ENCODE measurements around the gene PRKG1. TPM values are rescaled to one million over a fixed set of nuclear protein-coding genes. Genes with fewer than 3 reads are reported as not detected.

PRKG1 gene
- total RNA-seq, 1 experiment from 2014 or later = 10.4 TPM

GRCh38 chr10:51800725-51801424, 726.6 kb downstream of the PRKG1 start:
- Histone ChIP-seq H2BK15ac (ENCODE audit: low read depth, low read length) (no peak overlapping the region), H4K5ac (ENCODE audit: insufficient read length, low read depth, low read length) (no peak overlapping the region), H3K79me1 (ENCODE audit: insufficient read depth, low read depth, low read length, poor library complexity, severe bottlenecking) (no peaks in the 10 kb centered on the region), H3K9ac (ENCODE audit: extremely low read depth, insufficient read length, low read length) (no peak overlapping the region), H2BK20ac (ENCODE audit: low read depth, low read length, poor library complexity, severe bottlenecking) (no peak overlapping the region), H2AK5ac (ENCODE audit: insufficient read length, low read length) (no peak overlapping the region), H2BK120ac (ENCODE audit: low read depth, low read length, poor library complexity, severe bottlenecking) (no peak overlapping the region), H2BK5ac (ENCODE audit: insufficient read length, low read length) (no peak overlapping the region), H3K23ac (ENCODE audit: insufficient read length, low read depth, low read length) (no peak overlapping the region), H2BK12ac (ENCODE audit: insufficient read length, low read depth, low read length) (no peak overlapping the region), H3K9me3 (ENCODE audit: control insufficient read depth, low read depth, low read length) (no peaks in the 10 kb centered on the region), H3K56ac (ENCODE audit: insufficient read length, low read depth, low read length) (no peak overlapping the region), H3K23me2 (ENCODE audit: insufficient read length, low read depth, low read length, poor library complexity, severe bottlenecking) (no peaks in the 10 kb centered on the region), H2AFZ (ENCODE audit: low read length) (no peak overlapping the region), H3K4ac (ENCODE audit: low read depth, low read length) (no peak overlapping the region), H4K8ac (replicated peaks; ENCODE audit: insufficient read length, low read depth, low read length) (no peak overlapping the region), H3K14ac (ENCODE audit: insufficient read depth, low read length) (no peak overlapping the region), H3T11ph (ENCODE audit: low read length) (no peak overlapping the region), H4K91ac (ENCODE audit: insufficient read length, low read depth, low read length) (no peak overlapping the region), H3K18ac (ENCODE audit: insufficient read length, low read depth, low read length) (no peak overlapping the region), H3K27ac (ENCODE audit: insufficient read length, low read depth, low read length) (no peak overlapping the region), H4K20me1 (ENCODE audit: control insufficient read depth, insufficient read depth, insufficient read length) (no peaks in the 10 kb centered on the region), H3K79me2 (ENCODE audit: insufficient read depth, low read length) (no peaks in the 10 kb centered on the region), H3K4me2 (ENCODE audit: insufficient read depth, insufficient read length, low read length) (no peak overlapping the region), H3K4me1 (ENCODE audit: insufficient read depth, low read length) (no peaks in the 10 kb centered on the region; the same call in 1 of the 2 replicates), H3K27me3 (ENCODE audit: insufficient read depth, low read length) (no peaks in the 10 kb centered on the region)
- no peak for DNase-seq
- Mint-ChIP-seq H3K4me1 (peaks cover 8 to 10% of the 10 kb centered on the region in 2 experiments), H3K4me3 (no peak overlapping the region), H3K27ac (no peak overlapping the region), H3K36me3 (ENCODE audit: insufficient read depth in 1 of 3, low read depth in 3 of 3) (no peaks in the 10 kb centered on the region), H3K27me3 (ENCODE audit: low read depth) (no peaks in the 10 kb centered on the region; the same call in 1 of the 2 replicates), H3K9me3 (no peaks in the 10 kb centered on the region)
- WGBS (ENCODE audit: extremely low coverage, insufficient read length, low lambda C conversion rate) = no CpG with 5 or more reads among the region's 4 CpGs
- no peak for TF ChIP-seq CTCF (conservative IDR thresholded peaks at IDR 0.05)

All from H9 (cell line).